ENCODE measurements around the gene PLCB2. TPM values are rescaled to one million over a fixed set of nuclear protein-coding genes. Genes with fewer than 3 reads are reported as not detected.
A peak's percentile ranks its signal among the peaks of the same experiment; 100 is the strongest.

Gene PLCB2
- total RNA-seq, 1 donor from 2014 or later, result 98.9 TPM

DNA sequence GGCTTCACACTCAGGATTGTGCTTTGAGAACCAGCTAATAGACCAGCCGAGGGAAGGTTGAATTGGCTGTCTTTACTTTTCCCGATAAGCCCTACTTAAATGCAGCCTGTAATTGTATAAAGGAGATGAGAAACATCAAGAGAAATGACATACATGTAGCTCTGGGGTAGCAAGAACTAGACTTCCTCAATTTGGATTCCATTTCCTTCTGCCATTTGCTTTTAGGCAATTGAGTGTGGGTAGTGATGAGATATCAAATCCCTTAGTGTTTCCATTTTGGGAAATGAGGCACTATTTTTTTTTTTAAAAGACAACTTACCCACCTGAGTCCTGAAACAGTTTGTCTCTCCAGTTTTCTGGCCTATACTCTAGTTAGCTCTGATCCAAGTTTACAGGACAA is 18.0 kb upstream of the PLCB2 start:
- DNase-seq (ENCODE audit: low spot score), result no peak
- peaks cover 30% of the 10 kb centered on the region for H3K4me1 Mint-ChIP-seq (ENCODE audit: low read depth)
- H3K9me3 Mint-ChIP-seq, result no peaks in the 10 kb centered on the region
- intact Hi-C loops (cut with micrococcal nuclease), result no loop called here
- peaks cover 15% of the 10 kb centered on the region for H3K36me3 Mint-ChIP-seq (ENCODE audit: low read depth)
- no peak overlapping the region for H3K27ac Mint-ChIP-seq
- H3K27me3 Mint-ChIP-seq (ENCODE audit: low read depth), result peaks cover 8% of the 10 kb centered on the region
- H3K4me3 Mint-ChIP-seq (ENCODE audit: low read depth), result no peak overlapping the region

DNA sequence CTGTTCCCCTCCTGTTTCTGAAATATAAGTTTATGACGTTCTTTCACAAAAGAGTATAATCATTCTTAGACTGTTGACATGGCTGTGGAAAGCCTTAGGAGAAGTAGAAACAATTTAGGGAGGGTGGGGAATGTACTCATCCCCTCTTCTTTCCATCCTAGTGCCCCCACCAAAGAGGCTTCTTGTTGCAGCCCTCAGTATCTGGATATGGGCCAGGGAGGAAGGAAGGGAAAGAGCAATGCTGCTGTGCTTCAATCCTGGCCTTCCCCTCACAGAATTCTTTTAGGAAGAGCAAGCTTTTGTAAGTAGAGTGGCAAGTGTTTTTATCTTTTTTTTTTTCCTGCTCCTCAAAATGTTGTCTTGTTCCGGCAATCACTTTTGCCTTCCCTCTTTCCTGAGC is 17.5 kb upstream of the PLCB2 start:
- no peak overlapping the region for H3K27ac Mint-ChIP-seq

DNA sequence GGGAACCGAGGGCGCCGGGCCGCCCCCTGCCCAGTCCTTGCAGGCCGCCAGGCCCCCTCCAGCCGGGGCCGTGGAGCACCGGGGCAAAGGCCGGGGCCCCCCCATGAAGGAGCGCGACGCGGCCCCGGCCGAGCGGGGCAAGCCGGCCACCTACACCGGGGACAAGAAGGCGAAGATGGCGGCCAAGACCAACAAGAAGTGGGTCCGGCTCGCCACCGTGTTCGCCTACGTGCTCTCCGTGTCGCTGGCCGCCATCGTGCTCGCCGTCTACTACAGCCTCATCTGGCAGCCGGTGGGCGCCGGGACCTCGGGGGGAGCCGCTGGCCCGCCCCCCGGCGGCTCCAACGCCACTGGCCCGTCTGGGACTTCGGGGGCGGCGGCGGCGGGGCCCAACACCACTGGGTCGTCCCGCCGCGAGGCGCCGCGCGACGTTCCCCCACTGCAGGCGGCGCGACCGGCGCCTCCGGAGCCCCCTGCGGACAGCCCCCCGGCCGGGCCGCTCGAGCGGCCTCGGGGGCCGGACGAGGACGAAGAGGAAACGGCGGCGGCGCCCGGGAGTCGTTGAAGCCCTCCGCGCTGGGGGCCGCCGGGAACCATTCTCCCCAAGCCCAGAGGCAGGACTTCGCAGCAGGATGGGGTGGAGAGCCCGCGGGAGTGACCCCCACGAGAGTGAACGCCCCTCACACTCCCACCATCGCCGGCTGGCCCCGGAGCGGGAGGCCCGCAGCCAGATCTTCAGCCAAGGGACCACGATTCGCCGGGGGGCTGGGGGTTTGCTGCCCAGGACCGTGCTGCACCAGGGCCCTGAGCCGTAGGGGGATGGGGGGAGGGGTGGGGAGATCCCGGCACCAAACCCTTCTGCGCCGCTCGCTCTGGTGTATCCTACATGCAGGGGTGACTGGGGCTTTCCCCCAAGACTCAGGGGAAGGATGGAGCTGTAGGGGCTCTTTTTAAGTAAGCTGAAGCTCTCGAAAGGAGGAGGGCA is 16.5 kb upstream of the PLCB2 start:
- no peak for DNase-seq (ENCODE audit: low spot score)

More for the DNA sequence above, 17.5 kb upstream of the PLCB2 start:
- no peak for DNase-seq (ENCODE audit: low spot score)
- Mint-ChIP-seq H3K9me3 (no peaks in the 10 kb centered on the region), H3K27me3 (ENCODE audit: low read depth) (peaks cover 10% of the 10 kb centered on the region), H3K4me1 (ENCODE audit: low read depth) (peaks cover 30% of the 10 kb centered on the region), H3K36me3 (ENCODE audit: low read depth) (peaks cover 15% of the 10 kb centered on the region), H3K4me3 (ENCODE audit: low read depth) (peak overlapping the region; percentile 73)
- intact Hi-C loops (cut with micrococcal nuclease), result no loop called here

DNA sequence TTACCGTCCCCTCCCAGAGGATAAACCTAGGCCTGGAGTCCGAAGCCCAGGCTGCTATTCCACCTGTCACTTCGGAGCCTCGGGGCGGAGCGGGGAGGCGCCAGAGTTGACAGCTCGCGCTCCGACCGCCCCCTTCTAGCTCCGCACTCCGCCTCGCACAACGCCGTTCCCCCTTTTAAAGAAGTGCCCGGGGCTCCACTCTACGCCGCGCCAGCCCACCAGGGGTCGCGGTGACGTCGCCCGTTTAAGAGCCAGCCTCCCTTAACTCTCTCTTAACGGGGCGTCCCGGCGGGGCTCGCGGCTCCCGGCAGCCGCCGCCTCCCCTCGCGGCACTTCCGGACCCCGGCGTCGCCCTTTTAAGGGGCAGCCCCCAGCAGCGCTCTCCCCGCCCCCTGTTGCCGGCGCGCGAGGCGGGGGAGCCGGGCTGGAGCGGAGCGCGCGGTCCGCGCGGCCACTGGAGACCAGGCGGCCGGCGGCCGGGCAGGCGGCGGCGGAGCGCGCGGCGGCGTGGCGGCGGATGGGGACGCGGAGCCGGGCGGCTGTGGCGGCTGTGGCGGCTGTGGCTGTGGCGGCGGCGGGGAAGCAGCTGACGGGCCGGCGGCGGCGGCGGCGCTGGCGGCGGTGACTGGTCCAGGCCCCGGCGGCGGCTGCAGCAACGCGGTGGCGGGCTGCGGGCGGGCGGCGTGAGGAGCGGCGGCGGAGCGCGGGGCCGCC is 15.7 kb upstream of the PLCB2 start, which contains the start of gene INAFM2:
Gene INAFM2 (plus strand): TSS at position 454 of the 714 bp plus-strand sequence. CDS start 364 bp downstream, outside the sequence.
- intact Hi-C loops (cut with micrococcal nuclease), result no loop called here
- Mint-ChIP-seq H3K27me3 (ENCODE audit: low read depth) (peaks cover 20% of the 10 kb centered on the region), H3K9me3 (no peaks in the 10 kb centered on the region), H3K4me3 (ENCODE audit: low read depth) (peak within 1 kb of the TSS; percentile 73), H3K4me1 (ENCODE audit: low read depth) (peaks cover 24% of the 10 kb centered on the region), H3K36me3 (ENCODE audit: low read depth) (peaks cover 15% of the 10 kb centered on the region), H3K27ac (no peak within 1 kb of the TSS)
- DNase-seq (ENCODE audit: low spot score), result peak; percentile 85

More for the DNA sequence above, 16.5 kb upstream of the PLCB2 start:
- Mint-ChIP-seq H3K4me3 (ENCODE audit: low read depth) (peak overlapping the region; percentile 73), H3K27me3 (ENCODE audit: low read depth) (peaks cover 19% of the 10 kb centered on the region), H3K9me3 (no peaks in the 10 kb centered on the region), H3K27ac (peak overlapping the region; percentile 12), H3K36me3 (ENCODE audit: low read depth) (peaks cover 15% of the 10 kb centered on the region), H3K4me1 (ENCODE audit: low read depth) (peaks cover 30% of the 10 kb centered on the region)
- intact Hi-C loops (cut with micrococcal nuclease), result no loop called here

GRCh38 chr15:40322531-40323238 is 14.9 kb upstream of the PLCB2 start:
- H3K4me1 Mint-ChIP-seq (ENCODE audit: low read depth), result peaks cover 20% of the 10 kb centered on the region
- H3K27ac Mint-ChIP-seq, result no peak overlapping the region
- peaks cover 24% of the 10 kb centered on the region for H3K27me3 Mint-ChIP-seq (ENCODE audit: low read depth)
- intact Hi-C loops (cut with micrococcal nuclease), result no loop called here
- no peaks in the 10 kb centered on the region for H3K9me3 Mint-ChIP-seq
- H3K4me3 Mint-ChIP-seq (ENCODE audit: low read depth), result peak overlapping the region; percentile 72
- DNase-seq (ENCODE audit: low spot score), result no peak
- peaks cover 12% of the 10 kb centered on the region for H3K36me3 Mint-ChIP-seq (ENCODE audit: low read depth)

DNA sequence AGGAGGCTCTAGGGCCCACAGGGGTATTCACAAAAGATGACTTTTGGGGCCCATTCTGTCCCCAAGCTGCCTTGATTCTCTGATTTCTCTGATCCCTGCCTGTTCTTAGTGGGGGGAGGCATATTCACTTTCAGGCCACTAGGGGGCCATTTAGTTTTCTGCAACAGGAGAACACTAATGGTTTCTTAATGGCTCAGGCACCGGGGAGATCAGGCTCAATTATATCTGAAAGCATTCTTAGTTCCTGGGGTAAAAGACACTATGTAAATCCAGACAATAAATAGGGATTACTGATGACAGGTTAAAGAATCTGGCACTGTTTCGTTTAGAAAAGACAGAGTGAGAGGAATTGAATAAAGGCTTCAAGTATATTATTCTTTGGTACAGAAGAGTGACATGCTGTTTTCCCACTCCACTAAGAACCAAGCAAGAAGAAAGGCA is 13.2 kb upstream of the PLCB2 start:
- H3K9me3 Mint-ChIP-seq, result no peaks in the 10 kb centered on the region
- H3K4me3 Mint-ChIP-seq (ENCODE audit: low read depth), result no peak overlapping the region
- H3K4me1 Mint-ChIP-seq (ENCODE audit: low read depth), result peaks cover 17% of the 10 kb centered on the region
- H3K27me3 Mint-ChIP-seq (ENCODE audit: low read depth), result peaks cover 35% of the 10 kb centered on the region
- H3K27ac Mint-ChIP-seq, result no peak overlapping the region
- intact Hi-C loops (cut with micrococcal nuclease), result loop anchor here (1.0 kb wide), 3 partner anchors 14 to 101 kb away; partner anchors contain the start of gene PLCB2
- H3K36me3 Mint-ChIP-seq (ENCODE audit: low read depth), result peaks cover 6% of the 10 kb centered on the region
- DNase-seq (ENCODE audit: low spot score), result peak; percentile 50

DNA sequence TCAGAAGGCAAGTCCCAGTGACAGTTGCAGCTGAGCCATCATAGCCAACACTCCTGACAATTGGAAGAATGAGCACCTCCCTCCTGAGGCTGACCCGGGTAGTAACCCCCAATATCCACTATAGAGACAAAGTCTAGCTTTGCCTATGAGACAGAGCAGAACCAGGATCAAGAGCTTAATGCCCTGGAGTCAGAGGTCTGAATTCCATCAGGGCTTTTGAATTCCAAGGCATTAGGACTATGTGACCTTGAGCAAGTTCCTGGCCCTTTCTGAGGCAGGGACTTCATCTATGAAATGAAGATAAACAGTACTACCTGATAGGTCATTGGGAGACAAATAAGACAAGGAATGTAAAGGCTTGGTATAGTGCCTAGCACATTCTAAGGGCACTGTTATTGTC is 12.7 kb upstream of the PLCB2 start:
- intact Hi-C loops (cut with micrococcal nuclease), result no loop called here
- Mint-ChIP-seq H3K27ac (no peak overlapping the region), H3K9me3 (no peaks in the 10 kb centered on the region), H3K36me3 (ENCODE audit: low read depth) (peaks cover 5% of the 10 kb centered on the region), H3K27me3 (ENCODE audit: low read depth) (peaks cover 40% of the 10 kb centered on the region), H3K4me1 (ENCODE audit: low read depth) (peaks cover 16% of the 10 kb centered on the region), H3K4me3 (ENCODE audit: low read depth) (no peak overlapping the region)
- no peak for DNase-seq (ENCODE audit: low spot score)

DNA sequence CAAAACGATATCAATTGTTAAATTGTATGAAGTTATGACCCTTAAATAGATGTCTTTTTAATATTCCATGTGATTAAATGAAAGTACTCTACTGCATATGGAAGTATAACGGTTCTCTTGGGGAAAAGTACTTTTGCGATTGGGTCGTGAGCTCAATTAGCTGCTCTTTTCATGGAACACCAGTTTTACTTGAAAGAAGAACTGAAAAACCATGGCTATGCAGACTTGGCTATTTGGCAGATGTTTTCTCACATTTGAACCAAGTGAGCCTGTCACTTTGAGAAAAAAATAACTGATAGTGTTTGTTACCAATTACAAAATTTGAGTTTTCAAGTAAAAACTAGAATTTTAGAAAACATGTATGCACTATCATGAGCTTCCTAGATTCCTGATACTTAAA is 9.8 kb upstream of the PLCB2 start:
- Mint-ChIP-seq H3K27ac (no peak overlapping the region), H3K4me3 (ENCODE audit: low read depth) (no peak overlapping the region), H3K36me3 (ENCODE audit: low read depth) (no peaks in the 10 kb centered on the region), H3K27me3 (ENCODE audit: low read depth) (peaks cover 51% of the 10 kb centered on the region), H3K4me1 (ENCODE audit: low read depth) (peaks cover 14% of the 10 kb centered on the region), H3K9me3 (no peaks in the 10 kb centered on the region)
- intact Hi-C loops (cut with micrococcal nuclease), result no loop called here
- DNase-seq (ENCODE audit: low spot score), result no peak

GRCh38 chr15:40316931-40317330 is 9.2 kb upstream of the PLCB2 start:
- no peak for DNase-seq (ENCODE audit: low spot score)
- Mint-ChIP-seq H3K4me1 (ENCODE audit: low read depth) (peaks cover 12% of the 10 kb centered on the region), H3K36me3 (ENCODE audit: low read depth) (no peaks in the 10 kb centered on the region), H3K27ac (no peak overlapping the region), H3K27me3 (ENCODE audit: low read depth) (peaks cover 53% of the 10 kb centered on the region), H3K4me3 (ENCODE audit: low read depth) (no peak overlapping the region), H3K9me3 (no peaks in the 10 kb centered on the region)
- intact Hi-C loops (cut with micrococcal nuclease), result no loop called here

GRCh38 chr15:40314723-40315276 is 7.1 kb upstream of the PLCB2 start:
- DNase-seq (ENCODE audit: low spot score), result no peak
- intact Hi-C loops (cut with micrococcal nuclease), result no loop called here
- H3K9me3 Mint-ChIP-seq, result no peaks in the 10 kb centered on the region
- no peaks in the 10 kb centered on the region for H3K36me3 Mint-ChIP-seq (ENCODE audit: low read depth)
- H3K4me3 Mint-ChIP-seq (ENCODE audit: low read depth), result no peak overlapping the region
- H3K4me1 Mint-ChIP-seq (ENCODE audit: low read depth), result peaks cover 8% of the 10 kb centered on the region
- peaks cover 52% of the 10 kb centered on the region for H3K27me3 Mint-ChIP-seq (ENCODE audit: low read depth)
- no peak overlapping the region for H3K27ac Mint-ChIP-seq

GRCh38 chr15:40313531-40314398 is 6.0 kb upstream of the PLCB2 start:
- peaks cover 45% of the 10 kb centered on the region for H3K27me3 Mint-ChIP-seq (ENCODE audit: low read depth)
- no peak for DNase-seq (ENCODE audit: low spot score)
- no peak overlapping the region for H3K27ac Mint-ChIP-seq
- peaks cover 14% of the 10 kb centered on the region for H3K4me1 Mint-ChIP-seq (ENCODE audit: low read depth)
- H3K36me3 Mint-ChIP-seq (ENCODE audit: low read depth), result no peaks in the 10 kb centered on the region
- H3K9me3 Mint-ChIP-seq, result no peaks in the 10 kb centered on the region
- intact Hi-C loops (cut with micrococcal nuclease), result no loop called here
- no peak overlapping the region for H3K4me3 Mint-ChIP-seq (ENCODE audit: low read depth)

Data from activated T-helper 2 cell treated with anti-CD3 and anti-CD28 coated beads, Interferon-gamma antibody, Interleukin-2, Interleukin-4, amounts not matched to agents 10 μg/mL and 5 μg/mL and 100 μg/mL, durations not matched to agents 14 hours and 24 hours and 36 hours (primary cell).